Peyer's patch (tissue), 4 donors: ENCODE measurements around the gene PLEKHA6. TPM values are rescaled to one million over a fixed set of nuclear protein-coding genes. Genes with fewer than 3 reads are reported as not detected.
"Not testable (repeated sequence)": the region's sequence is repeated elsewhere in the genome, so short reads cannot be mapped to it uniquely, and the experiment has no call there.

Experiments
- DNase-seq, 3 donors: peaks; one replicate each; pipeline ENCODE4 v3.0.0-alpha.2; 2017 to 2019
- H3K27ac ChIP-seq, 4 donors: fragments of 200-600 bp; sonication (generic); one replicate each; pipeline ENCODE4 v1.5.1; 2016 to 2019
- H3K27me3 ChIP-seq, 2 donors: fragments of 200-600 bp; sonication (generic); one replicate each; pipeline ENCODE4 v1.5.1; 2019
- H3K36me3 ChIP-seq, 3 donors: fragments of 200-600 bp; sonication (generic); one replicate each; pipeline ENCODE4 v1.5.1; 2016 to 2019
- H3K4me1 ChIP-seq, 4 donors: fragments of 200-600 bp; sonication (generic); one replicate each; pipeline ENCODE4 v1.5.1; 2016 to 2019
- H3K4me3 ChIP-seq, 4 donors: fragments of 200-600 bp; sonication (generic); 1 replicate in 3 of 4; 2 replicates in 1 of 4; pipeline ENCODE4 v1.5.1; 2016 to 2019; ENCODE audit warnings: mild to moderate bottlenecking in 1 of 4
- H3K9me3 ChIP-seq, 4 donors: fragments of 200-600 bp; sonication (generic); one replicate each; pipeline ENCODE4 v1.5.1; 2016 to 2019; ENCODE audit warnings: mild to moderate bottlenecking in 1 of 4
- CTCF ChIP-seq, 6 experiments: fragments of 450-650 bp in 4 of 6; fragments of 200-600 bp in 2 of 6; sonication (generic) in 1 of 6; IDR thresholded peaks; one replicate each; pipeline ENCODE4 v1.5.1; 2017 to 2019; ENCODE audit warnings: antibody characterized with exemption in 6 of 6, mild to moderate bottlenecking in 3 of 6, moderate library complexity in 1 of 6
- POLR2A ChIP-seq, 2 donors: fragments of 450-650 bp; IDR thresholded peaks; one replicate each; pipeline ENCODE4 v1.5.1; 2017; ENCODE audit warnings: antibody characterized with exemption in 2 of 2, mild to moderate bottlenecking in 2 of 2, moderate library complexity in 2 of 2
- total RNA-seq, 4 donors: library from RNA; depleted of rRNA; stranded (reverse); fragments of >200 nt; gene quantifications; one replicate each; pipeline ENCODE4 v1.1.0, GENCODE V29; 2016

Gene PLEKHA6
- total RNA-seq, 4 donors from 2014 or later = 57.3 to 91.6 (median 70.2) TPM

GRCh38 chr1:204333427-204333826, 26.3 kb downstream of the PLEKHA6 start:
- Histone ChIP-seq H3K9me3 (no peaks in the 10 kb centered on the region), H3K27ac (peak overlapping the region in 3 of 4 donors; percentile 77 to 92 (median 83)), H3K4me1 (peaks cover 0 to 61% (median 0%) of the 10 kb centered on the region in 4 donors), H3K4me3 (no peak overlapping the region), H3K36me3 (no peaks in the 10 kb centered on the region), H3K27me3 (no peaks in the 10 kb centered on the region)
- no peak for TF ChIP-seq POLR2A (IDR thresholded peaks at IDR 0.05)
- TF ChIP-seq CTCF (IDR thresholded peaks at IDR 0.05) = no peak
- DNase-seq = no peak

GRCh38 chr1:204331847-204332487, 27.8 kb downstream of the PLEKHA6 start:
- peak overlapping the region in 3 of 4 donors; percentile 77 to 92 (median 83) for H3K27ac ChIP-seq
- no peaks in the 10 kb centered on the region for H3K36me3 ChIP-seq
- TF ChIP-seq CTCF (IDR thresholded peaks at IDR 0.05) (no peak), POLR2A (IDR thresholded peaks at IDR 0.05) (peak in 1 of 2 donors; percentile 43)
- no peaks in the 10 kb centered on the region for H3K27me3 ChIP-seq
- H3K4me1 ChIP-seq = peaks cover 0 to 49% (median 0%) of the 10 kb centered on the region in 4 donors
- H3K4me3 ChIP-seq = peak overlapping the region in 2 of 4 donors; percentile 47 to 52
- DNase-seq = peak in 2 of 3 donors; percentile 66 to 75
- H3K9me3 ChIP-seq = no peaks in the 10 kb centered on the region

GRCh38 chr1:204331275-204331674, 28.5 kb downstream of the PLEKHA6 start:
- Histone ChIP-seq H3K27me3 (no peaks in the 10 kb centered on the region), H3K9me3 (no peaks in the 10 kb centered on the region), H3K4me1 (peaks cover 0 to 44% (median 0%) of the 10 kb centered on the region in 4 donors), H3K4me3 (peak overlapping the region in 2 of 4 donors; percentile 47 to 52), H3K36me3 (no peaks in the 10 kb centered on the region), H3K27ac (peak overlapping the region in 3 of 4 donors; percentile 77 to 92 (median 83))
- DNase-seq = peak in 2 of 3 donors; percentile 83 to 87
- TF ChIP-seq POLR2A (IDR thresholded peaks at IDR 0.05) = peak; percentile 40 to 42
- TF ChIP-seq CTCF (IDR thresholded peaks at IDR 0.05) = no peak

- not testable (repeated sequence) for H3K36me3 ChIP-seq, H3K4me3 ChIP-seq, DNase-seq, H3K27me3 ChIP-seq, H3K27ac ChIP-seq, H3K9me3 ChIP-seq
- peaks cover 0 to 25% (median 1%) of the 10 kb centered on the region in 4 donors for H3K4me1 ChIP-seq
These were observed 31.9 kb downstream of the PLEKHA6 start for GRCh38 chr1:204327870-204328269.

GRCh38 chr1:204327359-204327758, 32.4 kb downstream of the PLEKHA6 start:
- H3K27ac ChIP-seq = no peak overlapping the region
- H3K36me3 ChIP-seq = no peaks in the 10 kb centered on the region
- H3K4me3 ChIP-seq = no peak overlapping the region
- H3K9me3 ChIP-seq = no peaks in the 10 kb centered on the region
- peak in 1 of 3 donors; percentile 44 for DNase-seq
- TF ChIP-seq CTCF (IDR thresholded peaks at IDR 0.05) = no peak
- H3K4me1 ChIP-seq = peaks cover 0 to 20% (median 1%) of the 10 kb centered on the region in 4 donors
- no peaks in the 10 kb centered on the region for H3K27me3 ChIP-seq

- no peak overlapping the region for H3K27ac ChIP-seq
- peak in 1 of 3 donors; percentile 21 for DNase-seq
These were observed 32.9 kb downstream of the PLEKHA6 start for GRCh38 chr1:204326771-204327300.

More at GRCh38 chr1:204326771-204327300, 32.9 kb downstream of the PLEKHA6 start:
- TF ChIP-seq POLR2A (IDR thresholded peaks at IDR 0.05) = no peak
- no peak for TF ChIP-seq CTCF (IDR thresholded peaks at IDR 0.05)
- Histone ChIP-seq H3K4me1 (peaks cover 0 to 17% (median 1%) of the 10 kb centered on the region in 4 donors), H3K9me3 (no peaks in the 10 kb centered on the region), H3K36me3 (no peaks in the 10 kb centered on the region), H3K4me3 (no peak overlapping the region), H3K27me3 (no peaks in the 10 kb centered on the region)
